GM19468 (cell line): ENCODE data around the gene DDX39B.
"Not testable (repeated sequence)": the region's sequence is repeated elsewhere in the genome, so short reads cannot be mapped to it uniquely, and the experiment has no call there.

Experiments used
- ATAC-seq: cut with Tn5 transposase; IDR thresholded peaks from one replicate; pipeline ENCODE4 v1.9.1; 2021; ENCODE audit warnings: mild to moderate bottlenecking, moderate library complexity, moderate number of reproducible peaks; ENCODE audit not compliant: unreplicated experiment; ENCODE audit errors: extremely low read depth

DDX39B gene

GRCh38 chr6:31541658-31542521 lies at the start of gene DDX39B:
DDX39B (minus strand) TSS chr6:31542003; CDS start chr6:31540532, 1,471 bp downstream.
- ATAC-seq: peak; percentile 41

GRCh38 chr6:31590691-31591090 lies 48.9 kb upstream of the DDX39B start:
- not testable (repeated sequence) for ATAC-seq

- no peak for ATAC-seq
These were observed 47.3 kb upstream of the DDX39B start for GRCh38 chr6:31588871-31589650.

- no peak for ATAC-seq
These were observed 46.3 kb upstream of the DDX39B start for GRCh38 chr6:31587791-31588777.

GRCh38 chr6:31586599-31587281 lies 44.9 kb upstream of the DDX39B start:
- no peak for ATAC-seq

GRCh38 chr6:31586008-31586407 lies 44.2 kb upstream of the DDX39B start, which contains the start of gene LST1:
LST1 (plus strand) TSS chr6:31586277; CDS start chr6:31587300, 1,023 bp downstream.
- ATAC-seq: no peak

GRCh38 chr6:31585491-31585890 lies 43.7 kb upstream of the DDX39B start:
- no peak for ATAC-seq

- ATAC-seq: no peak
These were observed 40.4 kb upstream of the DDX39B start, which contains the start of gene LTB for GRCh38 chr6:31582230-31582643. LTB (minus strand) TSS chr6:31582424; CDS start chr6:31582417, 7 bp downstream.

GRCh38 chr6:31581434-31582229 lies 39.8 kb upstream of the DDX39B start:
- no peak for ATAC-seq

GRCh38 chr6:31580807-31581433 lies 39.1 kb upstream of the DDX39B start:
- no peak for ATAC-seq

- ATAC-seq: no peak
These were observed 38.6 kb upstream of the DDX39B start for GRCh38 chr6:31580438-31580740.

GRCh38 chr6:31579546-31580437 lies 38.0 kb upstream of the DDX39B start:
- ATAC-seq: no peak

- no peak for ATAC-seq
These were observed 37.3 kb upstream of the DDX39B start for GRCh38 chr6:31579119-31579505.

GRCh38 chr6:31578184-31579118 lies 36.6 kb upstream of the DDX39B start:
- no peak for ATAC-seq

GRCh38 chr6:31577579-31577966 lies 35.8 kb upstream of the DDX39B start:
- no peak for ATAC-seq

GRCh38 chr6:31576897-31577578 lies 35.2 kb upstream of the DDX39B start:
- no peak for ATAC-seq
